CD14-positive monocyte (primary cell): ENCODE results near the gene IER5. TPM values are rescaled to one million over a fixed set of nuclear protein-coding genes. Genes with fewer than 3 reads are reported as not detected.

Source experiments
- DNase-seq, 3 donors: peaks; one replicate each; pipeline ENCODE4 v3.0.0-alpha.2; 2011 to 2022
- H2AFZ ChIP-seq: 2 replicates; pipeline ENCODE4 v1.6.0; 2012; ENCODE audit warnings: mild to moderate bottlenecking, low read depth, low read length, inconsistent platforms; ENCODE audit not compliant: insufficient read depth, poor library complexity, severe bottlenecking
- H3K27ac ChIP-seq, 2 donors: 1 replicate in 1 of 2; 2 replicates in 1 of 2; pipeline ENCODE4 v1.5.1; 2012 to 2013; ENCODE audit warnings: low read length in 2 of 2, control low read depth in 1 of 2, inconsistent platforms in 1 of 2, low read depth in 1 of 2, mild to moderate bottlenecking in 1 of 2
- H3K27me3 ChIP-seq, 2 donors: one replicate each; pipeline versions ENCODE4 v1.6.0 to v1.6.1; 2011 to 2013; ENCODE audit warnings: low read length in 2 of 2; ENCODE audit not compliant: control insufficient read depth in 2 of 2, insufficient read depth in 2 of 2
- H3K36me3 ChIP-seq, 2 donors: replicated peaks in 1 of 2; 1 replicate in 1 of 2; 2 replicates in 1 of 2; pipeline versions ENCODE4 v1.5.1 to v1.6.1; 2012 to 2013; ENCODE audit warnings: low read length in 2 of 2, control low read depth in 1 of 2, inconsistent platforms in 1 of 2, mild to moderate bottlenecking in 1 of 2; ENCODE audit not compliant: insufficient read depth in 2 of 2, control insufficient read depth in 1 of 2
- H3K4me1 ChIP-seq, 2 donors: 1 replicate in 1 of 2; 2 replicates in 1 of 2; pipeline versions ENCODE4 v1.5.1 to v1.6.1; 2012 to 2013; ENCODE audit warnings: low read length in 2 of 2, control low read depth in 1 of 2, inconsistent platforms in 1 of 2, mild to moderate bottlenecking in 1 of 2, moderate library complexity in 1 of 2; ENCODE audit not compliant: insufficient read depth in 2 of 2, control insufficient read depth in 1 of 2
- H3K4me2 ChIP-seq: replicated peaks from 2 replicates; pipeline ENCODE3; 2012; ENCODE audit warnings: low read length, moderate library complexity, mild to moderate bottlenecking; ENCODE audit not compliant: poor library complexity, severe bottlenecking; ENCODE audit errors: extremely low read depth
- H3K4me3 ChIP-seq, 3 experiments: fragments of 200-600 bp in 1 of 3; sonication (generic) in 1 of 3; replicated peaks in 1 of 3; 1 replicate in 2 of 3; 2 replicates in 1 of 3; pipeline ENCODE4 v1.5.1; 2011 to 2013; ENCODE audit warnings: low read length in 3 of 3, mild to moderate bottlenecking in 3 of 3, control low read depth in 2 of 3, low read depth in 2 of 3, inconsistent platforms in 1 of 3, moderate library complexity in 1 of 3
- H3K79me2 ChIP-seq: 2 replicates; pipeline ENCODE4 v1.6.0; 2012; ENCODE audit warnings: mild to moderate bottlenecking, control low read depth, inconsistent platforms, low read length, moderate library complexity; ENCODE audit not compliant: insufficient read depth
- H3K9ac ChIP-seq: 2 replicates; pipeline ENCODE4 v1.6.0; 2017; ENCODE audit warnings: low read length, mild to moderate bottlenecking; ENCODE audit not compliant: insufficient read depth, poor library complexity, severe bottlenecking
- H3K9me3 ChIP-seq, 2 donors: replicated peaks in 1 of 2; 1 replicate in 1 of 2; 2 replicates in 1 of 2; pipeline versions ENCODE4 v1.5.1 to v1.6.1; 2012 to 2013; ENCODE audit warnings: low read length in 2 of 2, control low read depth in 1 of 2; ENCODE audit not compliant: control insufficient read depth in 1 of 2, insufficient read depth in 1 of 2
- H4K20me1 ChIP-seq: 2 replicates; pipeline ENCODE4 v1.6.0; 2012; ENCODE audit warnings: mild to moderate bottlenecking, low read length, control low read depth, moderate library complexity; ENCODE audit not compliant: insufficient read depth
- H3K27ac Mint-ChIP-seq, 7 donors: one replicate each; pipeline ENCODE4 v1.8.0; 2020; ENCODE audit warnings: mild to moderate bottlenecking in 7 of 7, mixed read lengths in 7 of 7, moderate library complexity in 6 of 7, inconsistent platforms in 2 of 7
- H3K27me3 Mint-ChIP-seq, 3 donors: one replicate each; pipeline ENCODE4 v1.8.0; 2021 to 2022; ENCODE audit warnings: low read depth in 3 of 3, mild to moderate bottlenecking in 3 of 3, mixed read lengths in 3 of 3, moderate library complexity in 3 of 3, inconsistent platforms in 1 of 3
- H3K36me3 Mint-ChIP-seq, 2 donors: one replicate each; pipeline ENCODE4 v1.8.0; 2020; ENCODE audit warnings: mixed read lengths in 2 of 2, inconsistent platforms in 1 of 2, mild to moderate bottlenecking in 1 of 2
- H3K4me1 Mint-ChIP-seq: one replicate; pipeline ENCODE4 v1.8.0; 2020; ENCODE audit warnings: mild to moderate bottlenecking, mixed read lengths
- H3K4me3 Mint-ChIP-seq, 2 donors: one replicate each; pipeline ENCODE4 v1.8.0; 2020; ENCODE audit warnings: mild to moderate bottlenecking in 2 of 2, mixed read lengths in 2 of 2, moderate library complexity in 1 of 2
- H3K9me3 Mint-ChIP-seq, 7 donors: one replicate each; pipeline ENCODE4 v1.8.0; 2020 to 2022; ENCODE audit warnings: mixed read lengths in 7 of 7, mild to moderate bottlenecking in 6 of 7, moderate library complexity in 6 of 7, inconsistent platforms in 2 of 7
- WGBS: methylation state at CpG from one replicate; pipeline ENCODE4 v1.1.5; 2013; ENCODE audit warnings: missing lambda C conversion rate; ENCODE audit not compliant: insufficient coverage; 5-methylcytosine and 5-hydroxymethylcytosine counted together
- intact Hi-C, 2 donors: fragments of 100-400 bp; cut with micrococcal nuclease; formaldehyde crosslinking; loops; one replicate each; pipeline versions ENCODE4 v1.15.0 to v1.15.1; 2023
- polyA plus RNA-seq, 3 donors: library from polyadenylated mRNA; depleted of rRNA in 1 of 3; unstranded in 2 of 3; stranded (reverse) in 1 of 3; fragments of 300-500 nt in 2 of 3; fragments of >200 nt in 1 of 3; fragmentation: Illumina TruSeq in 2 of 3; gene quantifications; 1 replicate in 2 of 3; 2 replicates in 1 of 3; pipeline ENCODE4 v1.2.3, GENCODE V29; 2012 to 2021
- TF ChIP-seq, protein P1 (sequence below): fragments of 200-600 bp; IDR thresholded peaks from one replicate; pipeline ENCODE4 v1.8.0; 2022; ENCODE audit warnings: antibody characterized with exemption, mild to moderate bottlenecking

Gene IER5
- polyA plus RNA-seq, 3 donors, result 13.7 to 110 (median 29.0) TPM

GRCh38 chr1:181099152-181100014 is 10.9 kb downstream of the IER5 start:
- intact Hi-C loops, result no loop called here
- WGBS, result 6% methylated on average over 3 of the region's 11 CpGs
- H3K27ac Mint-ChIP-seq, result peak overlapping the region in 3 of 7 donors; percentile 2 to 73 (median 32)
- no peak overlapping the region for H3K27ac ChIP-seq
- H3K9ac ChIP-seq, result no peak overlapping the region
- no peaks in the 10 kb centered on the region for H3K9me3 Mint-ChIP-seq
- no peak for DNase-seq
- H3K4me3 Mint-ChIP-seq, result peak overlapping the region in 1 of 2 donors; percentile 28
- no peak overlapping the region for H3K4me3 ChIP-seq
- no peaks in the 10 kb centered on the region for H3K79me2 ChIP-seq
- peaks cover 17 to 18% of the 10 kb centered on the region in 2 donors for H3K36me3 Mint-ChIP-seq
- no peaks in the 10 kb centered on the region for H3K9me3 ChIP-seq
- TF ChIP-seq, protein P1, sequence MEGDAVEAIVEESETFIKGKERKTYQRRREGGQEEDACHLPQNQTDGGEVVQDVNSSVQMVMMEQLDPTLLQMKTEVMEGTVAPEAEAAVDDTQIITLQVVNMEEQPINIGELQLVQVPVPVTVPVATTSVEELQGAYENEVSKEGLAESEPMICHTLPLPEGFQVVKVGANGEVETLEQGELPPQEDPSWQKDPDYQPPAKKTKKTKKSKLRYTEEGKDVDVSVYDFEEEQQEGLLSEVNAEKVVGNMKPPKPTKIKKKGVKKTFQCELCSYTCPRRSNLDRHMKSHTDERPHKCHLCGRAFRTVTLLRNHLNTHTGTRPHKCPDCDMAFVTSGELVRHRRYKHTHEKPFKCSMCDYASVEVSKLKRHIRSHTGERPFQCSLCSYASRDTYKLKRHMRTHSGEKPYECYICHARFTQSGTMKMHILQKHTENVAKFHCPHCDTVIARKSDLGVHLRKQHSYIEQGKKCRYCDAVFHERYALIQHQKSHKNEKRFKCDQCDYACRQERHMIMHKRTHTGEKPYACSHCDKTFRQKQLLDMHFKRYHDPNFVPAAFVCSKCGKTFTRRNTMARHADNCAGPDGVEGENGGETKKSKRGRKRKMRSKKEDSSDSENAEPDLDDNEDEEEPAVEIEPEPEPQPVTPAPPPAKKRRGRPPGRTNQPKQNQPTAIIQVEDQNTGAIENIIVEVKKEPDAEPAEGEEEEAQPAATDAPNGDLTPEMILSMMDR, result no peak
- H2AFZ ChIP-seq, result no peak overlapping the region
- peaks cover 19 to 24% (median 24%) of the 10 kb centered on the region in 3 donors for H3K27me3 Mint-ChIP-seq
- H3K36me3 ChIP-seq, result peaks cover 4 to 10% of the 10 kb centered on the region in 2 donors
- peaks cover 44 to 63% of the 10 kb centered on the region in 2 donors for H3K4me1 ChIP-seq
- peaks cover 6 to 15% of the 10 kb centered on the region in 2 donors for H3K27me3 ChIP-seq
- peaks cover 75% of the 10 kb centered on the region for H3K4me1 Mint-ChIP-seq
- peaks cover 30% of the 10 kb centered on the region for H4K20me1 ChIP-seq
- no peak overlapping the region for H3K4me2 ChIP-seq

DNA sequence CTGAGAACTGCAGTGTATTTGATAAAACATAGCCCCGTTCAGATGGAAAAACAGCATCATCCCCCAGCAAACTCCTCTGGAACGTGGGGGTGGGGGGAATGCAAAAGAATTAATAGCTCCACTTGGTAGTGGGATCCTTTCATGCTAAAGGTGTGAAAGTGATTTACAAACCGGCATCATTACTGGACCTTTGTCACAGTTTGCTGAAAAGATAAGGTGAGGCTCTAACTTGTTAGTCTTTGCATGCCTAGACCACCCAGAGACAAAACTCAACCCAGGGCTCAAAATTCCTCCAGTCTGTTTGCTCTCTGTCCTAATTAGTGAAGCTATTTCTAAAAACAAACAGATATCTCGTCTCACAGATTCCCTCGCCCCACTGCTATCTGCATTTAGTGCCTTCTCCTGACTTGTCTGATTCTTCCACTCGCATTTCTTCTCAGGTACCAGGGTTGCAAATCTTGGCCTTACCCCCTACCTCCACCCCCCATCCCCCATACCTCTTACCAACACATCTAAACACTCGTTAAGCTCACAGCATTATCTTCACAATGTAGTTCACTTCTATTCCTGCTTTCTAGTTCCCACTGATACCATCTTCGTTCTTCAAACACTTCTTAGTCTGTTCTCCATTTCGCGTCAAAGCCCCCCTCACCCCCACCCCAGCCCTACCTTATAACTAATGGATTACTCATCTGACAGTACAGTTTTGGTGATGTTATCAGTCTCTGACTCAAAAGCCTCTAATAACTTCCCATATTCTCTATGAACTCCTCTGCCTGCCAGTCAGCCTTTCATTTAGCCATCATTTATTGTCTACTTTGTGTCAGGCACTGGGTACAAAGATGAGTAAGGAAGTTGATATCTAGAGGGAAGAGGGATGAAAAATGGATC is 11.8 kb downstream of the IER5 start:
- Histone ChIP-seq H3K9me3 (no peaks in the 10 kb centered on the region), H3K4me3 (no peak overlapping the region), H4K20me1 (peaks cover 22% of the 10 kb centered on the region), H3K4me1 (peaks cover 50 to 68% of the 10 kb centered on the region in 2 donors), H3K27ac (no peak overlapping the region), H3K36me3 (peaks cover 0 to 1% of the 10 kb centered on the region in 2 donors), H3K9ac (no peak overlapping the region), H3K27me3 (peaks cover 6 to 15% of the 10 kb centered on the region in 2 donors), H3K79me2 (no peaks in the 10 kb centered on the region), H3K4me2 (no peak overlapping the region), H2AFZ (no peak overlapping the region)
- H3K9me3 Mint-ChIP-seq, result no peaks in the 10 kb centered on the region
- intact Hi-C loops, result no loop called here
- H3K36me3 Mint-ChIP-seq, result peaks cover 8 to 9% of the 10 kb centered on the region in 2 donors
- H3K27ac Mint-ChIP-seq, result peak overlapping the region in 1 of 7 donors; percentile 73
- peak overlapping the region in 1 of 2 donors; percentile 54 for H3K4me3 Mint-ChIP-seq
- H3K27me3 Mint-ChIP-seq, result peaks cover 19 to 24% (median 24%) of the 10 kb centered on the region in 3 donors
- TF ChIP-seq, protein P1, result no peak
- WGBS, result 71% methylated on average over 4 of the region's 10 CpGs
- DNase-seq, result peak in 2 of 3 donors; percentile 36 to 51
- peaks cover 75% of the 10 kb centered on the region for H3K4me1 Mint-ChIP-seq
